Memory B cell (primary cell): ENCODE data around the gene SFMBT2.

Experiments used
- ATAC-seq: fragments of 150-1000 bp; cut with Tn5 transposase; 2 replicates; pipeline ENCODE4 v1.10.0; 2021; ENCODE audit warnings: low read depth, mild to moderate bottlenecking, moderate library complexity
- DNase-seq, 2 donors: peaks; one replicate each; pipeline ENCODE4 v3.0.0; 2022; ENCODE audit warnings: low spot score in 2 of 2
- H3K27ac Mint-ChIP-seq: one replicate; pipeline ENCODE4 v1.8.0; 2022; ENCODE audit warnings: mild to moderate bottlenecking, moderate library complexity, mixed read lengths
- H3K27me3 Mint-ChIP-seq: one replicate; pipeline ENCODE4 v1.8.0; 2022; ENCODE audit warnings: mixed read lengths
- H3K36me3 Mint-ChIP-seq: one replicate; pipeline ENCODE4 v1.8.0; 2022; ENCODE audit warnings: mild to moderate bottlenecking, mixed read lengths
- H3K4me1 Mint-ChIP-seq: one replicate; pipeline ENCODE4 v1.8.0; 2022; ENCODE audit warnings: mixed read lengths
- H3K4me3 Mint-ChIP-seq: one replicate; pipeline ENCODE4 v1.8.0; 2022; ENCODE audit warnings: mild to moderate bottlenecking, moderate library complexity, mixed read lengths
- H3K9me3 Mint-ChIP-seq: one replicate; pipeline ENCODE4 v1.8.0; 2022; ENCODE audit warnings: mixed read lengths

Gene SFMBT2

GRCh38 chr10:7354330-7355047, 56.3 kb downstream of the SFMBT2 start:
- H3K9me3 Mint-ChIP-seq, result peaks cover 4% of the 10 kb centered on the region
- DNase-seq (no peak), ATAC-seq (no peak)
- peaks cover 6% of the 10 kb centered on the region for H3K4me1 Mint-ChIP-seq
- H3K36me3 Mint-ChIP-seq, result peaks cover 37% of the 10 kb centered on the region
- H3K4me3 Mint-ChIP-seq, result no peak overlapping the region
- no peak overlapping the region for H3K27ac Mint-ChIP-seq
- H3K27me3 Mint-ChIP-seq, result no peaks in the 10 kb centered on the region

- ATAC-seq, result no peak
- Mint-ChIP-seq H3K27me3 (no peaks in the 10 kb centered on the region), H3K4me3 (no peak overlapping the region), H3K27ac (no peak overlapping the region), H3K4me1 (no peaks in the 10 kb centered on the region), H3K9me3 (no peaks in the 10 kb centered on the region), H3K36me3 (peaks cover 22% of the 10 kb centered on the region)
- DNase-seq, result no peak
Observed at GRCh38 chr10:7351894-7352293, 58.9 kb downstream of the SFMBT2 start.

GRCh38 chr10:7350541-7351195, 60.2 kb downstream of the SFMBT2 start:
- Mint-ChIP-seq H3K4me1 (no peaks in the 10 kb centered on the region), H3K4me3 (no peak overlapping the region), H3K9me3 (no peaks in the 10 kb centered on the region), H3K36me3 (peaks cover 16% of the 10 kb centered on the region), H3K27me3 (no peaks in the 10 kb centered on the region), H3K27ac (no peak overlapping the region)
- DNase-seq (no peak), ATAC-seq (no peak)

GRCh38 chr10:7345717-7346116, 65.1 kb downstream of the SFMBT2 start:
- Mint-ChIP-seq H3K27me3 (no peaks in the 10 kb centered on the region), H3K4me1 (no peaks in the 10 kb centered on the region), H3K9me3 (no peaks in the 10 kb centered on the region), H3K36me3 (peaks cover 19% of the 10 kb centered on the region), H3K4me3 (no peak overlapping the region), H3K27ac (no peak overlapping the region)
- no peak for DNase-seq
- ATAC-seq, result no peak

- Mint-ChIP-seq H3K4me3 (no peak overlapping the region), H3K27me3 (no peaks in the 10 kb centered on the region), H3K27ac (no peak overlapping the region), H3K9me3 (no peaks in the 10 kb centered on the region), H3K4me1 (no peaks in the 10 kb centered on the region), H3K36me3 (peaks cover 17% of the 10 kb centered on the region)
- ATAC-seq (no peak), DNase-seq (no peak)
Observed at GRCh38 chr10:7343040-7343439, 67.8 kb downstream of the SFMBT2 start.

- H3K4me3 Mint-ChIP-seq, result no peak overlapping the region
- no peaks in the 10 kb centered on the region for H3K9me3 Mint-ChIP-seq
- no peaks in the 10 kb centered on the region for H3K27me3 Mint-ChIP-seq
- no peak for DNase-seq
- peaks cover 17% of the 10 kb centered on the region for H3K36me3 Mint-ChIP-seq
- no peak for ATAC-seq
- H3K27ac Mint-ChIP-seq, result no peak overlapping the region
- H3K4me1 Mint-ChIP-seq, result peaks cover 19% of the 10 kb centered on the region
Observed at GRCh38 chr10:7340179-7340874, 70.5 kb downstream of the SFMBT2 start.

GRCh38 chr10:7339510-7339909, 71.3 kb downstream of the SFMBT2 start:
- Mint-ChIP-seq H3K36me3 (peaks cover 17% of the 10 kb centered on the region), H3K9me3 (no peaks in the 10 kb centered on the region), H3K27me3 (no peaks in the 10 kb centered on the region), H3K27ac (no peak overlapping the region), H3K4me1 (peaks cover 24% of the 10 kb centered on the region), H3K4me3 (no peak overlapping the region)
- ATAC-seq (no peak), DNase-seq (no peak)

- no peak for ATAC-seq
- Mint-ChIP-seq H3K4me1 (peaks cover 24% of the 10 kb centered on the region), H3K27me3 (no peaks in the 10 kb centered on the region), H3K36me3 (peaks cover 15% of the 10 kb centered on the region), H3K4me3 (no peak overlapping the region), H3K27ac (peak overlapping the region; percentile 54), H3K9me3 (no peaks in the 10 kb centered on the region)
- DNase-seq, result no peak
Observed at GRCh38 chr10:7338469-7338868, 72.4 kb downstream of the SFMBT2 start.

- H3K27me3 Mint-ChIP-seq, result no peaks in the 10 kb centered on the region
- peak; percentile 70 for ATAC-seq
- peaks cover 24% of the 10 kb centered on the region for H3K4me1 Mint-ChIP-seq
- H3K4me3 Mint-ChIP-seq, result peak overlapping the region; percentile 14
- H3K9me3 Mint-ChIP-seq, result no peaks in the 10 kb centered on the region
- DNase-seq, result no peak
- H3K36me3 Mint-ChIP-seq, result peaks cover 9% of the 10 kb centered on the region
- H3K27ac Mint-ChIP-seq, result peak overlapping the region; percentile 54
Observed at GRCh38 chr10:7337431-7338171, 73.2 kb downstream of the SFMBT2 start.

GRCh38 chr10:7335977-7336376, 74.9 kb downstream of the SFMBT2 start:
- Mint-ChIP-seq H3K4me3 (no peak overlapping the region), H3K27ac (no peak overlapping the region), H3K36me3 (peaks cover 7% of the 10 kb centered on the region), H3K27me3 (no peaks in the 10 kb centered on the region), H3K4me1 (peaks cover 26% of the 10 kb centered on the region), H3K9me3 (no peaks in the 10 kb centered on the region)
- DNase-seq (no peak), ATAC-seq (no peak)

- no peaks in the 10 kb centered on the region for H3K27me3 Mint-ChIP-seq
- peaks cover 1% of the 10 kb centered on the region for H3K9me3 Mint-ChIP-seq
- DNase-seq (no peak), ATAC-seq (no peak)
- peaks cover 26% of the 10 kb centered on the region for H3K4me1 Mint-ChIP-seq
- H3K36me3 Mint-ChIP-seq, result peaks cover 9% of the 10 kb centered on the region
- H3K4me3 Mint-ChIP-seq, result no peak overlapping the region
- H3K27ac Mint-ChIP-seq, result no peak overlapping the region
Observed at GRCh38 chr10:7334642-7334964, 76.2 kb downstream of the SFMBT2 start.

GRCh38 chr10:7333961-7334641, 76.7 kb downstream of the SFMBT2 start:
- Mint-ChIP-seq H3K27ac (no peak overlapping the region), H3K9me3 (peaks cover 1% of the 10 kb centered on the region), H3K27me3 (no peaks in the 10 kb centered on the region), H3K36me3 (peaks cover 8% of the 10 kb centered on the region), H3K4me1 (peaks cover 26% of the 10 kb centered on the region), H3K4me3 (no peak overlapping the region)
- ATAC-seq, result no peak
- DNase-seq, result no peak

- Mint-ChIP-seq H3K27me3 (no peaks in the 10 kb centered on the region), H3K4me1 (peaks cover 2% of the 10 kb centered on the region), H3K4me3 (no peak overlapping the region), H3K27ac (no peak overlapping the region), H3K9me3 (peaks cover 3% of the 10 kb centered on the region), H3K36me3 (peaks cover 16% of the 10 kb centered on the region)
- no peak for DNase-seq
- ATAC-seq, result no peak
Observed at GRCh38 chr10:7329219-7329618, 81.6 kb downstream of the SFMBT2 start.
